Caki2 (cell line): ENCODE measurements around the gene ABCD3. TPM values are rescaled to one million over a fixed set of nuclear protein-coding genes. Genes with fewer than 3 reads are reported as not detected.
"Not testable (repeated sequence)": the region's sequence is repeated elsewhere in the genome, so short reads cannot be mapped to it uniquely, and the experiment has no call there.

Experiments used
- DNase-seq: peaks from one replicate; pipeline ENCODE4 v3.0.0-alpha.2; 2015; ENCODE audit warnings: low read depth
- in situ Hi-C: cut with HindIII; loops from 2 replicates; pipeline ENCODE4 v1.10.0; 2016; ENCODE audit warnings: low sequenced_read_pairs, low pct_unique_long_range_greater_than_20kb, mixed read lengths
- total RNA-seq: library from RNA; depleted of rRNA; stranded (reverse); fragments of >200 nt; shearing (Covaris generic); gene quantifications from 2 replicates; pipeline ENCODE4 v1.2.3, GENCODE V29; 2014; ENCODE audit warnings: low replicate concordance; rRNA removed

The ABCD3 gene
- total RNA-seq: 7.1 and 17.1 TPM in 2 replicates

GRCh38 chr1:94417978-94418663 is at the start of gene ABCD3:
TSS of gene ABCD3 (plus strand) at chr1:94418389. CDS start at chr1:94418479, 90 bp downstream.
- in situ Hi-C loops: no loop called here
- peak; percentile 95 for DNase-seq

GRCh38 chr1:94372771-94373170 is 45.4 kb upstream of the ABCD3 start:
- in situ Hi-C loops, DNase-seq: not testable (repeated sequence)

GRCh38 chr1:94373311-94373710 is 44.9 kb upstream of the ABCD3 start:
- DNase-seq, in situ Hi-C loops: not testable (repeated sequence)

GRCh38 chr1:94375666-94376065 is 42.5 kb upstream of the ABCD3 start:
- DNase-seq: peak; percentile 15
- in situ Hi-C loops: not testable (repeated sequence)

GRCh38 chr1:94378493-94378892 is 39.7 kb upstream of the ABCD3 start:
- in situ Hi-C loops, DNase-seq: not testable (repeated sequence)

GRCh38 chr1:94379615-94380014 is 38.6 kb upstream of the ABCD3 start:
- in situ Hi-C loops: no loop called here
- no peak for DNase-seq

GRCh38 chr1:94382201-94382600 is 36.0 kb upstream of the ABCD3 start:
- in situ Hi-C loops: no loop called here
- no peak for DNase-seq

- in situ Hi-C loops: no loop called here
- peak; percentile 86 for DNase-seq
Observed at GRCh38 chr1:94383966-94384408, 34.2 kb upstream of the ABCD3 start.

- peak; percentile 3 for DNase-seq
- in situ Hi-C loops: no loop called here
Observed at GRCh38 chr1:94384485-94385265, 33.5 kb upstream of the ABCD3 start.

GRCh38 chr1:94385308-94385929 is 32.8 kb upstream of the ABCD3 start:
- DNase-seq: no peak
- in situ Hi-C loops: no loop called here

- DNase-seq: no peak
- in situ Hi-C loops: no loop called here
Observed at GRCh38 chr1:94389298-94389697, 28.9 kb upstream of the ABCD3 start.

- DNase-seq: no peak
- in situ Hi-C loops: no loop called here
Observed at GRCh38 chr1:94394247-94394646, 23.9 kb upstream of the ABCD3 start.

GRCh38 chr1:94395231-94395630 is 23.0 kb upstream of the ABCD3 start:
- no peak for DNase-seq
- in situ Hi-C loops: no loop called here

- in situ Hi-C loops: no loop called here
- no peak for DNase-seq
Observed at GRCh38 chr1:94395748-94396309, 22.4 kb upstream of the ABCD3 start.

- in situ Hi-C loops: no loop called here
Observed at GRCh38 chr1:94396356-94397010, 21.7 kb upstream of the ABCD3 start.

GRCh38 chr1:94398356-94398755 is 19.8 kb upstream of the ABCD3 start:
- in situ Hi-C loops: no loop called here
- DNase-seq: no peak

More at GRCh38 chr1:94396356-94397010, 21.7 kb upstream of the ABCD3 start:
- DNase-seq: no peak

GRCh38 chr1:94399453-94399852 is 18.7 kb upstream of the ABCD3 start:
- in situ Hi-C loops: no loop called here
- DNase-seq: no peak

GRCh38 chr1:94401206-94401605 is 17.0 kb upstream of the ABCD3 start:
- no peak for DNase-seq
- in situ Hi-C loops: no loop called here
